Erythroblast (primary cell): Measurements from ENCODE around the gene ZNF23.

Experiments used
- GATA1 ChIP-seq: IDR thresholded peaks from 2 replicates; pipeline ENCODE4 v1.6.1; 2011; ENCODE audit warnings: low read depth, mild to moderate bottlenecking, control low read depth, low read length, moderate library complexity
- POLR2A ChIP-seq: IDR thresholded peaks from 2 replicates; pipeline ENCODE4 v1.6.1; 2011; ENCODE audit warnings: mild to moderate bottlenecking, low read length

DNA sequence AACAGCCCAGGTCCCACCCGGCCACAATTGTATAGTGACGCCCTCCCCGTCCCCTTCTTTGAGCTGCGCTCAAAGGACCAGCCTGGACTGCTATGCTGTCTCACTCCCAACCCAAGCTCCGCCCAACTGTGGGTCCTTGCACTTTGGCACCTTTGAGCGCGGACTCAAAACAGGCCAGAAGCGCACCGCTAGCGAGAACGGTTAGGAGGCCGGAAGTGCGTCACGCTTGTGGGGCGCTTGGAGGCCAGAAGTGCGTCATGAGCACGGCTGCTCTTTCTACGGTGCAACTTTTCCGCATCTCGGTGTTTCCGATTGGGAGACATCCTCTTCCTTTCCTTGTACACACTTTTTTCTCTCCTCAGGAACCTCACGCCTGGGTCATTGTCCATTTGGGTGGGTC is 27.1 kb upstream of the ZNF23 start, which contains the start of gene ZNF19:
- no peak for TF ChIP-seq POLR2A
- no peak for TF ChIP-seq GATA1
